Calu3 (cell line): Measurements from ENCODE around the gene NPAS3. TPM values are rescaled to one million over a fixed set of nuclear protein-coding genes. Genes with fewer than 3 reads are reported as not detected.

Experiments used
- BruUV-seq: library from RNA; stranded (reverse); fragments of 400-500 nt; replicated peaks from 2 replicates; lab custom pipeline; 2021; lab: Mats Ljungman, UMichigan
- CTCF ChIA-PET: fragments of 300-600 bp; sonication (Branson Sonifier 250); formaldehyde crosslinking; loops from one replicate; lab custom pipeline; 2022; ENCODE audit warnings: antibody characterized with exemption; lab: Charles Lee
- DNase-seq: peaks from one replicate; pipeline ENCODE4 v3.0.0; 2022
- H3K27ac Mint-ChIP-seq: one replicate; pipeline ENCODE4 v1.8.0; 2022; ENCODE audit warnings: mixed read lengths; ENCODE audit not compliant: unreplicated experiment
- H3K27me3 Mint-ChIP-seq: one replicate; pipeline ENCODE4 v1.8.0; 2022; ENCODE audit warnings: mixed read lengths; ENCODE audit not compliant: unreplicated experiment
- H3K36me3 Mint-ChIP-seq: one replicate; pipeline ENCODE4 v1.8.0; 2022; ENCODE audit warnings: mild to moderate bottlenecking, moderate library complexity, mixed read lengths; ENCODE audit not compliant: insufficient read depth, unreplicated experiment
- H3K4me1 Mint-ChIP-seq: one replicate; pipeline ENCODE4 v1.8.0; 2022; ENCODE audit warnings: mild to moderate bottlenecking, low read depth, mixed read lengths; ENCODE audit not compliant: unreplicated experiment
- H3K4me3 Mint-ChIP-seq: one replicate; pipeline ENCODE4 v1.8.0; 2022; ENCODE audit warnings: mild to moderate bottlenecking, low read depth, moderate library complexity, mixed read lengths; ENCODE audit not compliant: unreplicated experiment
- H3K9me3 Mint-ChIP-seq: one replicate; pipeline ENCODE4 v1.8.0; 2022; ENCODE audit warnings: low read depth, mixed read lengths; ENCODE audit not compliant: unreplicated experiment
- CTCF ChIP-seq: fragments of 200-600 bp; IDR thresholded peaks from one replicate; pipeline ENCODE4 v1.8.0; 2022; ENCODE audit warnings: antibody characterized with exemption; ENCODE audit not compliant: unreplicated experiment
- intact Hi-C: fragments of 100-400 bp; cut with micrococcal nuclease; formaldehyde crosslinking; loops from one replicate; pipeline ENCODE4 v1.10.0; 2022; ENCODE audit not compliant: unreplicated experiment
- total RNA-seq: library from RNA; stranded (reverse); gene quantifications from 2 replicates; pipeline ENCODE4 v1.2.3, GENCODE V29; 2022

NPAS3 gene
- total RNA-seq, 1 experiment from 2014 or later, result not detected

- CTCF ChIA-PET, result interaction anchor here (0.7 kb wide), 1 partner anchor 406 kb away, joined by 3 read pairs; no protein-coding TSS in a partner anchor
- Mint-ChIP-seq H3K27me3 (peaks cover 16% of the 10 kb centered on the region), H3K27ac (no peak overlapping the region), H3K4me1 (no peaks in the 10 kb centered on the region), H3K9me3 (peaks cover 3% of the 10 kb centered on the region), H3K4me3 (no peak overlapping the region), H3K36me3 (peaks cover 6% of the 10 kb centered on the region)
- no peak for DNase-seq
- TF ChIP-seq CTCF, result no peak
- BruUV-seq, result no TSS peak
- intact Hi-C loops, result no loop called here
Observed at GRCh38 chr14:32900547-32900946, 38.1 kb upstream of the NPAS3 start.

GRCh38 chr14:32905013-32905412 is 33.7 kb upstream of the NPAS3 start:
- CTCF ChIA-PET, result no interaction called here
- H3K27me3 Mint-ChIP-seq, result peaks cover 43% of the 10 kb centered on the region
- BruUV-seq, result no TSS peak
- intact Hi-C loops, result no loop called here
- H3K4me3 Mint-ChIP-seq, result no peak overlapping the region
- H3K9me3 Mint-ChIP-seq, result peaks cover 3% of the 10 kb centered on the region
- H3K36me3 Mint-ChIP-seq, result no peaks in the 10 kb centered on the region
- no peaks in the 10 kb centered on the region for H3K4me1 Mint-ChIP-seq
- DNase-seq, result no peak
- TF ChIP-seq CTCF, result no peak
- no peak overlapping the region for H3K27ac Mint-ChIP-seq

GRCh38 chr14:32906672-32907071 is 32.0 kb upstream of the NPAS3 start:
- peaks cover 35% of the 10 kb centered on the region for H3K27me3 Mint-ChIP-seq
- no peaks in the 10 kb centered on the region for H3K36me3 Mint-ChIP-seq
- intact Hi-C loops, result no loop called here
- H3K9me3 Mint-ChIP-seq, result peaks cover 3% of the 10 kb centered on the region
- no peaks in the 10 kb centered on the region for H3K4me1 Mint-ChIP-seq
- no peak overlapping the region for H3K27ac Mint-ChIP-seq
- H3K4me3 Mint-ChIP-seq, result no peak overlapping the region
- CTCF ChIA-PET, result no interaction called here
- TF ChIP-seq CTCF, result no peak
- BruUV-seq, result no TSS peak
- no peak for DNase-seq

GRCh38 chr14:32908196-32909084 is 30.2 kb upstream of the NPAS3 start:
- Mint-ChIP-seq H3K27me3 (peaks cover 31% of the 10 kb centered on the region), H3K36me3 (no peaks in the 10 kb centered on the region), H3K4me1 (no peaks in the 10 kb centered on the region), H3K4me3 (no peak overlapping the region), H3K9me3 (peaks cover 3% of the 10 kb centered on the region), H3K27ac (no peak overlapping the region)
- intact Hi-C loops, result no loop called here
- no peak for DNase-seq
- no TSS peak for BruUV-seq
- TF ChIP-seq CTCF, result no peak
- CTCF ChIA-PET, result no interaction called here
